Umbilical cord (tissue), 2 donors: ENCODE measurements around the gene ZNF2. TPM values are rescaled to one million over a fixed set of nuclear protein-coding genes. Genes with fewer than 3 reads are reported as not detected.

Source experiments
- DNase-seq: peaks from one replicate; pipeline ENCODE4 v3.0.0-alpha.2; 2015; ENCODE audit warnings: low spot score
- total RNA-seq: library from RNA; depleted of rRNA; stranded (reverse); fragments of >200 nt; gene quantifications from one replicate; pipeline ENCODE4 v1.2.3, GENCODE V29; 2014; ENCODE audit warnings: low replicate concordance; ENCODE audit not compliant: insufficient read depth

Gene ZNF2
- total RNA-seq, 1 donor from 2014 or later, result 2.9 TPM

- no peak for DNase-seq
These were observed 40.5 kb downstream of the ZNF2 start for GRCh38 chr2:95206096-95206495.

DNA sequence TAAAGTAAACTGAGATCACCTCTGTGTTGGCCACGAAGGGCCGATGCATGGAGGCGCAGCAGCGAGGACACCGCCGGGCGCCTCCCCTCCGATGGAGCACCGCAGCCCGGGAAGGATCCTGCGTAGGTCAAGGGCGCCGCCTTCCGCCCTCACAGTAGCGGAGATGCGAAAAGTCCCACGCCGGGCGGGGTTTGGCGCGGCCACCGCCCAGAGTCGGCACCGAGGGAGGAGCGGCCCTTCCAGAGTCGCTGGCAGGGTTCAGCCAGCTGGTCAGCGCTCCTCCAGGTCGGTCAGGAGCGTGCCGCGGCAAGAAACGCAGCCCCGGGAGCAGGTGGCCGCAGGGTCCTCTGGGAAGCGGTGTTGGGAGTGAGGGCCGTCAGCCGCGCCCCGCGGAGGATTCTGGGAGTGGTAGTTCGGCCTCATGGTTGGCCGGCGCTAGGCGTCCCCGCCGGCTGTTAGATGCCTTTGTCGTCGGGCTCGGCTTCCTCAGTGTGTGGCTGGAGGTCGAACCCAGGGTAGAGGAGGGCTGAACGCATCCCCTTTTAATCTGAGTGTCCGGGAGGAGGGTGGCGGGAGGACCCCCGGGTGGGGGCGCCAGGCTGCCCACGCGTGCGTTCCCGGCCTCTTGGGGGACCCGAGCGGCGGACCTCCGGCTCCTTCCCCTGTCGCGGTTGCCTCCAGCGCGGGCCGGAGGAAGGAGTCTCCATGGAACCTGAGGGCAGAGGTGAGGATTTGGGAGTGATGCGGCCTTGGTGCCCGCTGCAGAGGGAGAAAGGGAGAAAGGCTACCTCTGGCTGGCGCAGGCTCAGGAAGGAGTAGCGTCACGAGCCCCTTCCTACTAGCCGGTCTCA lies 41.7 kb downstream of the ZNF2 start, which contains the start of gene ZNF892:
ZNF892 (plus strand) TSS at position 411 of the 851 bp plus-strand sequence; CDS start at position 706, 295 bp downstream.
- DNase-seq, result peak; percentile 93

DNA sequence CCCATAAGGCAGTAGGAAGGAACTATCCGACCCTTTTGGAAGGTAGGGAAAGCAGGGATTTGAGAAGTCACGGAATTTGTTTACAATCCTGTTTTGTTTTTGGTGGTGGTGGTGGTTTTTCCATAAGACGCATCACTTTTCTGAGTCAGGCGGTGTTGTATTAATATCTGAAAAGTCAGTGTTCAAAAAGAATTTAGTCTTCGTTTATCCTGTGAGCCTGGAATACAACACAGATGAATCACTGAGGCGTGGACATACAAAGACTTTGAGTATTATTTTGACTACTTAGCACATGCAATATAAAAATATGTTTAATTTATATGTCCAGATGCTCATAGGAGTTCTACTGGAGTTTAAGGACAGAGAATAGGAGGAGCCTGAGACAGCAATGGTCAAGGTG lies 42.5 kb downstream of the ZNF2 start:
- DNase-seq, result no peak

GRCh38 chr2:95215018-95215612 lies 49.5 kb downstream of the ZNF2 start:
- no peak for DNase-seq

DNA sequence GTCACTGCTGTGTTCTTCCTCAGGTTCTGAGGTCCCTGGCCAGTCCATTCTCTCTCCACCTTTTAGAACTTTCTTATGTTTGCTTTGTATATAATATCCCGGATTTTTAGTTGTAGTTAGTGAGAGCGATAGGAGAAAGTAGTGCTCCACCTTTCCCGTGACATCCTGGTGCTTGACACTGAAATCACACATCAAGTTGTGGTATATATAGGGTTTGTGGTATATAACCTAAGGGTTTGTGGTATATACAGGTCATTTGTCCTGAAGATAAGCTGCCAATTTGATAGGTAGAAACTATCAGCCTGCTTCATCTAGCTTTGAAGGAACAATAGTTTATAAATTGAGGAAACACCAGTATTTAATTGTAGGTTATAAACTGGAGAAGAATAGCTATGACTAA lies 54.8 kb downstream of the ZNF2 start:
- no peak for DNase-seq

DNA sequence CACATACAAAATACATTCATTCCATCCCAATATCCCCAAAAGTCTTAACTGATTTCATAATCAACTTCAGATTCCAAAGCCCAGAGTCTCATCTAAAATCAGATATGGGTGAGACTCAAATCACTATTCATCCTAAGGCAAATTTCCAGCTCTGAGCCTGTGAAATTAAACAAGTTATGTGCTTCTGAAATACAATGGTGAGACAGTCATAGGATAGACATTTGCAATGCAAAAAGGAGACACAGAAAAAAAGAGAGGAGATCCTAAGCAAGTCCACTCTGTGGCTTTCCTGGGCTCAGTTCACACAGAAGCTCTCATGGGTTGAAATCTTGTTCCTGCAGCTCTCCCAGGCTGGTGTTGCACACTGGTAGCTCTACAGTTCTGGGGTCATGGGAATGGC lies 60.0 kb downstream of the ZNF2 start:
- DNase-seq, result no peak

DNA sequence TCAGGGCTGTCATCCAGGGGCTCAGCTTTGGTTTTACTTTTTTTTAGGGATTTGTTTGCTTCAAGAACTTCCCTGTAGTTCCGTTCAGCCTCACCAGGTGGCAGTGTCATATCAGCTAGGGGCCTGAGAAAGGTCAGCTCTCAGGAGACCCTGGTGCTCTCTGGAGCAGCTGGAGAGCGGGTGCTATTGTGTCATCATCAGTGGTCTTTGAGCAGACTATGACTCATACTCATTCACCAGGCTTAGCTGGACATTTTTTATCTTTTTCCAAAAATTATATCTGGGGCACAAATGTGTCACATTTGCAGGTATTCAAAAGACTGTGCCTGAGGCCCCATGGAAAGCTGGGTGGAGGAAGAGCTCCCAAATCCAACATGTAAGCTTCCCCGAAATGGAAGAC lies 66.1 kb downstream of the ZNF2 start:
- DNase-seq, result peak; percentile 35

DNA sequence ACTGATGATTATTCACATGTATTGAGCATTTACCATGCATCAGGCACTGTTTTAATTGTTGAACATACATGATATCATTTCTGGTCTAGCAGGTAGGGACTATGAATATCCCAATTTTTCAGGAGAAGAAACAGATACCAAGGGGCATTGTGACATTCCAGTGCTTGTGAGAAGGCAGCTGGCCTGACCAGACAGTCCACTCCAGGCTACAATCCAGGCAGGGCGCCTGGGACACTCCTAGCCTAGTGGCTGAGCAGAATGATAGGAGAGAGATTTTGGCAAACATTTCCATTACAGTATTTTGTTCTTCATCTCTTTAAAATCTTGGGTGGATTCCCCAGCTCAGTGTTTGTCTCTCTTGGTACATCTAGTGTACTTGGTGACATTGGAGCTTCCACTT lies 66.6 kb downstream of the ZNF2 start:
- DNase-seq, result no peak

Other genes with a start within 250 kb of the ZNF2 start
- gene MAL, start 140.1 kb upstream of the ZNF2 start, total RNA-seq, result 3.6 TPM
- 44.1 TPM for gene MRPS5, start 44.0 kb upstream of the ZNF2 start, total RNA-seq
- gene ZNF514, start 6.0 kb upstream of the ZNF2 start, total RNA-seq, result 31.5 TPM
- 21.2 TPM for gene ZNF892, start 41.7 kb downstream of the ZNF2 start, total RNA-seq
- 2.4 TPM for gene PROM2, start 108.6 kb downstream of the ZNF2 start, total RNA-seq
- gene KCNIP3, start 131.5 kb downstream of the ZNF2 start, total RNA-seq, result 12.5 TPM
- gene FAHD2A, start 236.9 kb downstream of the ZNF2 start, total RNA-seq, result 16.9 TPM